HG02763 (cell line): Measurements from ENCODE around the gene RBM26.
"Not testable (repeated sequence)": the region's sequence is repeated elsewhere in the genome, so short reads cannot be mapped to it uniquely, and the experiment has no call there.

Source experiments
- ATAC-seq: cut with Tn5 transposase; IDR thresholded peaks from one replicate; pipeline ENCODE4 v1.9.1; 2021; ENCODE audit warnings: mild to moderate bottlenecking, moderate library complexity; ENCODE audit not compliant: unreplicated experiment

RBM26 gene

GRCh38 chr13:79282976-79283375, 123.1 kb downstream of the RBM26 start:
- ATAC-seq: no peak

- ATAC-seq: no peak
These were observed 123.5 kb downstream of the RBM26 start for GRCh38 chr13:79282508-79282907.

- no peak for ATAC-seq
These were observed 124.7 kb downstream of the RBM26 start for GRCh38 chr13:79281339-79281747.

- ATAC-seq: not testable (repeated sequence)
These were observed 126.3 kb downstream of the RBM26 start for GRCh38 chr13:79279735-79280134.

- ATAC-seq: no peak
These were observed 133.0 kb downstream of the RBM26 start for GRCh38 chr13:79273045-79273444.

- no peak for ATAC-seq
These were observed 134.4 kb downstream of the RBM26 start for GRCh38 chr13:79271616-79272015.

- ATAC-seq: no peak
These were observed 135.2 kb downstream of the RBM26 start for GRCh38 chr13:79270859-79271258.
